K562 (cell line): Measurements from ENCODE around the gene ZSCAN22. TPM values are rescaled to one million over a fixed set of nuclear protein-coding genes. Genes with fewer than 3 reads are reported as not detected.

Experiments used
- ATAC-seq: fragments of 200-7000 bp; cut with Tn5 transposase; 3 replicates; pipeline ENCODE4 v1.9.1; 2020; ENCODE audit warnings: moderate library complexity
- BruUV-seq: library from RNA; stranded (reverse); fragments of 400-500 nt; replicated peaks from 2 replicates; lab custom pipeline; 2021; lab: Mats Ljungman, UMichigan
- CTCF ChIA-PET: fragments of 300-600 bp; formaldehyde crosslinking; extraction: SDS; loops from one replicate; lab custom pipeline; 2021; ENCODE audit warnings: low intra/inter-chr PET ratio; lab: Yijun Ruan, JAX
- POLR2A ChIA-PET: fragments of 300-600, 350-650 bp; sonication (Branson Sonifier 250); formaldehyde crosslinking; extraction: SDS; loops from one replicate; lab custom pipeline; 2021; ENCODE audit warnings: antibody characterized with exemption, inconsistent platforms; lab: Yijun Ruan, JAX
- DNase-seq, 4 experiments: peaks; one replicate each; pipeline versions ENCODE4 v3.0.0 to v3.0.0-alpha.2; 2011 to 2018; ENCODE audit warnings: low spot score in 3 of 4, mixed read lengths in 3 of 4; ENCODE audit errors: extremely low read depth in 1 of 4
- FAIRE-seq: peaks from 2 replicates; lab custom pipeline; 2011; peaks lifted over from hg19 to GRCh38; lab: Jason Lieb, UNC
- H2AFZ ChIP-seq: 2 replicates; pipeline ENCODE4 v1.6.0; 2011; ENCODE audit warnings: low read depth, low read length, control low read depth, inconsistent platforms
- H3K27ac ChIP-seq: fragments of 200-600 bp; 3 replicates; pipeline ENCODE4 v1.8.0; 2011; ENCODE audit warnings: low read depth, mild to moderate bottlenecking, control low read depth, inconsistent platforms, low read length, moderate library complexity, mixed read lengths; ENCODE audit errors: extremely low read depth
- H3K27me3 ChIP-seq, 2 experiments: fragments of 300-600 bp in 1 of 2; 2 replicates in 1 of 2; 3 replicates in 1 of 2; pipeline versions ENCODE4 v1.6.0 to v1.8.0; 2011; ENCODE audit warnings: inconsistent platforms in 2 of 2, low read length in 2 of 2, mild to moderate bottlenecking in 1 of 2, mixed read lengths in 1 of 2, moderate library complexity in 1 of 2; ENCODE audit not compliant: control insufficient read depth in 2 of 2, insufficient read depth in 2 of 2
- H3K36me3 ChIP-seq: fragments of 300-600 bp; 3 replicates; pipeline ENCODE4 v1.8.0; 2011; ENCODE audit warnings: mild to moderate bottlenecking, low read length, inconsistent platforms; ENCODE audit not compliant: control insufficient read depth, insufficient read depth
- H3K4me1 ChIP-seq, 2 experiments: fragments of 200-600 bp in 1 of 2; replicated peaks in 1 of 2; 2 replicates in 1 of 2; 3 replicates in 1 of 2; pipeline versions ENCODE4 v1.5.1 to v1.8.0; 2011; ENCODE audit warnings: inconsistent platforms in 2 of 2, low read length in 2 of 2, mild to moderate bottlenecking in 1 of 2, mixed read lengths in 1 of 2, moderate library complexity in 1 of 2; ENCODE audit not compliant: control insufficient read depth in 2 of 2, insufficient read depth in 2 of 2
- H3K4me2 ChIP-seq: 2 replicates; pipeline ENCODE4 v1.6.1; 2011; ENCODE audit warnings: low read length, control low read depth, inconsistent platforms, mixed read lengths; ENCODE audit not compliant: insufficient read depth
- H3K4me3 ChIP-seq: fragments of 200-600 bp; sonication (generic), shearing (Covaris generic); 2 replicates; pipeline ENCODE4 v1.5.1; 2016; ENCODE audit warnings: control low read depth, inconsistent platforms
- H3K79me2 ChIP-seq: fragments of 200-600 bp; 3 replicates; pipeline ENCODE4 v1.8.0; 2011; ENCODE audit warnings: low read length, inconsistent platforms; ENCODE audit not compliant: control insufficient read depth, insufficient read depth
- H3K9ac ChIP-seq, 2 experiments: 2 replicates each; pipeline versions ENCODE4 v1.6.0 to v1.6.1; 2011; ENCODE audit warnings: low read depth in 2 of 2, low read length in 2 of 2, control low read depth in 1 of 2, inconsistent platforms in 1 of 2, mild to moderate bottlenecking in 1 of 2, mixed read lengths in 1 of 2; ENCODE audit not compliant: insufficient read depth in 1 of 2
- H3K9me1 ChIP-seq: one replicate; pipeline ENCODE4 v1.6.0; 2011; ENCODE audit warnings: inconsistent platforms, mild to moderate bottlenecking, low read length, moderate library complexity; ENCODE audit not compliant: control insufficient read depth, insufficient read depth
- H3K9me3 ChIP-seq: replicated peaks from 2 replicates; pipeline ENCODE4 v1.5.1; 2011; ENCODE audit warnings: low read depth, low read length, inconsistent platforms; ENCODE audit not compliant: control insufficient read depth, insufficient read depth
- H4K20me1 ChIP-seq: replicated peaks from 2 replicates; pipeline ENCODE4 v1.6.1; 2011; ENCODE audit warnings: low read length, inconsistent platforms, mixed read lengths; ENCODE audit not compliant: control insufficient read depth, insufficient read depth
- BCL6 ChIP-seq: fragments of 250-450 bp; sonication (Bioruptor Pico); IDR thresholded peaks from 2 replicates; pipeline ENCODE4 v1.4.0; 2020
- NFYB ChIP-seq: IDR thresholded peaks from 2 replicates; pipeline ENCODE4 v1.6.1; 2011; ENCODE audit warnings: mild to moderate bottlenecking, moderate library complexity; ENCODE audit not compliant: insufficient read length; ENCODE audit errors: extremely low read depth
- PHB2 ChIP-seq: fragments of 450-650 bp; IDR thresholded peaks from 2 replicates; pipeline ENCODE4 v1.6.1; 2017; ENCODE audit warnings: low read depth
- RAD21 ChIP-seq, 2 experiments: fragments of 250-450 bp in 1 of 2; fragments of 450-650 bp in 1 of 2; sonication (Bioruptor Pico) in 1 of 2; formaldehyde crosslinking in 1 of 2; IDR thresholded peaks in 1 of 2; conservative IDR thresholded peaks in 1 of 2; 2 replicates each; pipeline versions ENCODE4 v1.4.0 to v1.8.0; 2020 to 2022; ENCODE audit warnings: mild to moderate bottlenecking in 2 of 2, moderate library complexity in 1 of 2
- ZNF316 ChIP-seq: fragments of 450-650 bp; IDR thresholded peaks from 2 replicates; pipeline ENCODE4 v1.6.1; 2016
- WGBS: fragments of 100-300 bp; shearing (Covaris generic); methylation state at CpG from one replicate; pipeline ENCODE4 v1.1.6; 2016; ENCODE audit warnings: low coverage, mixed read lengths; ENCODE audit not compliant: insufficient coverage; ENCODE audit errors: missing lambda C conversion rate; 5-methylcytosine and 5-hydroxymethylcytosine counted together
- in situ Hi-C: fragments of 300-500 bp; cut with MboI; formaldehyde crosslinking; loops from 4 replicates; pipeline ENCODE4 v1.15.0; 2018; ENCODE audit warnings: inconsistent platforms, mixed read lengths
- intact Hi-C: fragments of 100-400 bp; cut with micrococcal nuclease; formaldehyde crosslinking; loops from 2 replicates; pipeline ENCODE4 v1.14.2; 2022
- polyA plus RNA-seq, 8 experiments: library from polyadenylated mRNA; depleted of rRNA in 4 of 8; stranded (reverse) in 5 of 8; unstranded in 3 of 8; fragments of >200 nt; fragmentation: Nextera tagmentation in 2 of 8; fragmentation: Illumina TruSeq in 1 of 8; extraction: Ambion mirVana in 2 of 8; extraction: Trizol in 1 of 8; gene quantifications; 2 replicates each; pipeline versions ENCODE4 v1.2.1 to v1.2.3, GENCODE V29; 2011 to 2014; ENCODE audit warnings: inconsistent platforms in 1 of 8, missing spikeins in 1 of 8
- total RNA-seq, 7 experiments: library from RNA; depleted of rRNA in 6 of 7; stranded (reverse); fragments of >200 nt in 6 of 7; fragmentation: Illumina TruSeq in 2 of 7; extraction: Trizol in 2 of 7; gene quantifications; 2 replicates each; pipeline versions ENCODE4 v1.2.1 to v1.2.3, GENCODE V29; 2011 to 2021; ENCODE audit warnings: low replicate concordance in 1 of 7
- TF ChIP-seq, protein P1 (sequence below): fragments of 200-600 bp; sonication (generic); IDR thresholded peaks from one replicate; pipeline ENCODE4 v1.6.1; 2012; ENCODE audit warnings: mild to moderate bottlenecking, low read depth, low read length, inconsistent platforms
- TF ChIP-seq, protein P2 (sequence below), 3 experiments: IDR thresholded peaks in 2 of 3; conservative IDR thresholded peaks in 1 of 3; 2 replicates each; pipeline ENCODE4 v1.5.1; 2011 to 2012; ENCODE audit warnings: low read length in 3 of 3, mild to moderate bottlenecking in 3 of 3, control low read depth in 2 of 3, improper control_type of control experiment in 1 of 3, inconsistent platforms in 1 of 3, low read depth in 1 of 3, mixed read lengths in 1 of 3, moderate library complexity in 1 of 3; ENCODE audit not compliant: insufficient read depth in 2 of 3

Gene ZSCAN22
- total and polyA plus RNA-seq, 9 of the 15 experiments (the other 6 are each of a cell fraction or from before 2014, with no cell fraction given), result 0.98 to 5.3 (median 3.0) TPM

DNA sequence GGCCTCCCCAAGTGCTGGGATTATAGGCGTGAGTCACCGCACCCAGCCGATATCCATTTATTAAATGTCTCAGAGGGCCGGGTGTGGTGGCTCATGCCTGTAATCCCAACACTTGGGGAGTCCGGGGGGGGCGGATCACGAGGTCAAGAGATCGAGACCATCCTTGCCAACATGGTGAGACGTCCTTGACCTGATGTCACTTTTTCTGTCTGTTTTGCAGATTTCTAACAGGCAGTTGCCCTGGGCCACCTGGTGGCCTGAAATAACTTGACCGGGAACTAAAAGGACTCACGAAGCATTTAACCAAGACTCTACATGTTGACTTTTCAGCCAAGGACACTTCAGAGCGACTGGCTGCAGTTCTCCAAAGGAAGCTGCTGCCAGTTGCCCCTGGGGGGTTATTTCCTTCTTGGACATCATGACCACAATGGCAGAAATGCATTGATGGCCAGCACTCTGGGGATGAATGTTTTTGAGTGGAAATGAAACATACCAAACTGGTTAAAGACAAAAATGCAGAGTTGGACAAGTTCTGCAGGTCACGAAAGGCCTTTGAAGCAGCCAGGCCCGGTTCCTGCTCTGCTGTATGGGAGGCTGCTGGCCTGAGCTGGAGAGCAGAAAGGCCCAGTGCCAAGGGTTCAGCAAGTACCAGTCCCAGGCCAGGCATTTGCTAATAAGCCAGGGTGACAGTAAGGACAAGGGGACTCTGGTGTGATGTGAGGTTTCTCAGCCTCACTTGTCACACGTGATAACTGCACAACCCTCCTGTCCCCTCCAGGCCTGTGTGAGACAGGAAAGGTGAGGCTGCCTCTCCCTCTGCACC, 45.7 kb downstream of the ZSCAN22 start:
- no peaks in the 10 kb centered on the region for H3K79me2 ChIP-seq
- H2AFZ ChIP-seq, result no peak overlapping the region
- ATAC-seq, result peak; percentile 62
- DNase-seq, result no peak
- no TSS peak for BruUV-seq
- no peak overlapping the region for H3K4me3 ChIP-seq
- H3K9me1 ChIP-seq, result no peaks in the 10 kb centered on the region
- no peak overlapping the region for H3K27ac ChIP-seq
- in situ Hi-C loops (no loop called here), intact Hi-C loops (no loop called here)
- no peaks in the 10 kb centered on the region for H3K9me3 ChIP-seq
- H3K9ac ChIP-seq, result peak overlapping the region in 1 of 2 experiments; percentile 68; a peak in 1 of 4 replicates
- no peaks in the 10 kb centered on the region for H3K36me3 ChIP-seq
- peak; percentile 58 for FAIRE-seq
- 32% methylated on average over 15 of the region's 15 CpGs for WGBS
- ChIA-PET POLR2A (interaction anchor here (0.8 to 1.8 kb wide), 4 partner anchors 10 to 147 kb away, joined by 3 to 6 read pairs (median 4); partner anchors contain the start of genes ZBTB45 and ZNF497), CTCF (no interaction called here)
- H3K4me1 ChIP-seq, result peaks cover 2 to 15% of the 10 kb centered on the region in 2 experiments; a peak in 2 of 5 replicates
- H3K4me2 ChIP-seq, result no peak overlapping the region
- H4K20me1 ChIP-seq, result no peaks in the 10 kb centered on the region
- H3K27me3 ChIP-seq, result no peaks in the 10 kb centered on the region
- TF ChIP-seq, protein P1, sequence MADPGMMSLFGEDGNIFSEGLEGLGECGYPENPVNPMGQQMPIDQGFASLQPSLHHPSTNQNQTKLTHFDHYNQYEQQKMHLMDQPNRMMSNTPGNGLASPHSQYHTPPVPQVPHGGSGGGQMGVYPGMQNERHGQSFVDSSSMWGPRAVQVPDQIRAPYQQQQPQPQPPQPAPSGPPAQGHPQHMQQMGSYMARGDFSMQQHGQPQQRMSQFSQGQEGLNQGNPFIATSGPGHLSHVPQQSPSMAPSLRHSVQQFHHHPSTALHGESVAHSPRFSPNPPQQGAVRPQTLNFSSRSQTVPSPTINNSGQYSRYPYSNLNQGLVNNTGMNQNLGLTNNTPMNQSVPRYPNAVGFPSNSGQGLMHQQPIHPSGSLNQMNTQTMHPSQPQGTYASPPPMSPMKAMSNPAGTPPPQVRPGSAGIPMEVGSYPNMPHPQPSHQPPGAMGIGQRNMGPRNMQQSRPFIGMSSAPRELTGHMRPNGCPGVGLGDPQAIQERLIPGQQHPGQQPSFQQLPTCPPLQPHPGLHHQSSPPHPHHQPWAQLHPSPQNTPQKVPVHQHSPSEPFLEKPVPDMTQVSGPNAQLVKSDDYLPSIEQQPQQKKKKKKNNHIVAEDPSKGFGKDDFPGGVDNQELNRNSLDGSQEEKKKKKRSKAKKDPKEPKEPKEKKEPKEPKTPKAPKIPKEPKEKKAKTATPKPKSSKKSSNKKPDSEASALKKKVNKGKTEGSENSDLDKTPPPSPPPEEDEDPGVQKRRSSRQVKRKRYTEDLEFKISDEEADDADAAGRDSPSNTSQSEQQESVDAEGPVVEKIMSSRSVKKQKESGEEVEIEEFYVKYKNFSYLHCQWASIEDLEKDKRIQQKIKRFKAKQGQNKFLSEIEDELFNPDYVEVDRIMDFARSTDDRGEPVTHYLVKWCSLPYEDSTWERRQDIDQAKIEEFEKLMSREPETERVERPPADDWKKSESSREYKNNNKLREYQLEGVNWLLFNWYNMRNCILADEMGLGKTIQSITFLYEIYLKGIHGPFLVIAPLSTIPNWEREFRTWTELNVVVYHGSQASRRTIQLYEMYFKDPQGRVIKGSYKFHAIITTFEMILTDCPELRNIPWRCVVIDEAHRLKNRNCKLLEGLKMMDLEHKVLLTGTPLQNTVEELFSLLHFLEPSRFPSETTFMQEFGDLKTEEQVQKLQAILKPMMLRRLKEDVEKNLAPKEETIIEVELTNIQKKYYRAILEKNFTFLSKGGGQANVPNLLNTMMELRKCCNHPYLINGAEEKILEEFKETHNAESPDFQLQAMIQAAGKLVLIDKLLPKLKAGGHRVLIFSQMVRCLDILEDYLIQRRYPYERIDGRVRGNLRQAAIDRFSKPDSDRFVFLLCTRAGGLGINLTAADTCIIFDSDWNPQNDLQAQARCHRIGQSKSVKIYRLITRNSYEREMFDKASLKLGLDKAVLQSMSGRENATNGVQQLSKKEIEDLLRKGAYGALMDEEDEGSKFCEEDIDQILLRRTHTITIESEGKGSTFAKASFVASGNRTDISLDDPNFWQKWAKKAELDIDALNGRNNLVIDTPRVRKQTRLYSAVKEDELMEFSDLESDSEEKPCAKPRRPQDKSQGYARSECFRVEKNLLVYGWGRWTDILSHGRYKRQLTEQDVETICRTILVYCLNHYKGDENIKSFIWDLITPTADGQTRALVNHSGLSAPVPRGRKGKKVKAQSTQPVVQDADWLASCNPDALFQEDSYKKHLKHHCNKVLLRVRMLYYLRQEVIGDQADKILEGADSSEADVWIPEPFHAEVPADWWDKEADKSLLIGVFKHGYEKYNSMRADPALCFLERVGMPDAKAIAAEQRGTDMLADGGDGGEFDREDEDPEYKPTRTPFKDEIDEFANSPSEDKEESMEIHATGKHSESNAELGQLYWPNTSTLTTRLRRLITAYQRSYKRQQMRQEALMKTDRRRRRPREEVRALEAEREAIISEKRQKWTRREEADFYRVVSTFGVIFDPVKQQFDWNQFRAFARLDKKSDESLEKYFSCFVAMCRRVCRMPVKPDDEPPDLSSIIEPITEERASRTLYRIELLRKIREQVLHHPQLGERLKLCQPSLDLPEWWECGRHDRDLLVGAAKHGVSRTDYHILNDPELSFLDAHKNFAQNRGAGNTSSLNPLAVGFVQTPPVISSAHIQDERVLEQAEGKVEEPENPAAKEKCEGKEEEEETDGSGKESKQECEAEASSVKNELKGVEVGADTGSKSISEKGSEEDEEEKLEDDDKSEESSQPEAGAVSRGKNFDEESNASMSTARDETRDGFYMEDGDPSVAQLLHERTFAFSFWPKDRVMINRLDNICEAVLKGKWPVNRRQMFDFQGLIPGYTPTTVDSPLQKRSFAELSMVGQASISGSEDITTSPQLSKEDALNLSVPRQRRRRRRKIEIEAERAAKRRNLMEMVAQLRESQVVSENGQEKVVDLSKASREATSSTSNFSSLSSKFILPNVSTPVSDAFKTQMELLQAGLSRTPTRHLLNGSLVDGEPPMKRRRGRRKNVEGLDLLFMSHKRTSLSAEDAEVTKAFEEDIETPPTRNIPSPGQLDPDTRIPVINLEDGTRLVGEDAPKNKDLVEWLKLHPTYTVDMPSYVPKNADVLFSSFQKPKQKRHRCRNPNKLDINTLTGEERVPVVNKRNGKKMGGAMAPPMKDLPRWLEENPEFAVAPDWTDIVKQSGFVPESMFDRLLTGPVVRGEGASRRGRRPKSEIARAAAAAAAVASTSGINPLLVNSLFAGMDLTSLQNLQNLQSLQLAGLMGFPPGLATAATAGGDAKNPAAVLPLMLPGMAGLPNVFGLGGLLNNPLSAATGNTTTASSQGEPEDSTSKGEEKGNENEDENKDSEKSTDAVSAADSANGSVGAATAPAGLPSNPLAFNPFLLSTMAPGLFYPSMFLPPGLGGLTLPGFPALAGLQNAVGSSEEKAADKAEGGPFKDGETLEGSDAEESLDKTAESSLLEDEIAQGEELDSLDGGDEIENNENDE, result no peak
- TF ChIP-seq NFYB (no peak), RAD21 (CRISPR knock-in tag; conservative IDR thresholded peaks at IDR 0.05 in 1 of 2, IDR thresholded peaks at IDR 0.05 in 1 of 2) (0 out of 4 replicates have a peak, but pooled peaks of 1 of the 2 experiments have one; percentile 12), ZNF316 (0 out of 2 replicates have a peak, but pooled peaks have one; percentile 23), PHB2 (no peak), BCL6 (CRISPR knock-in tag) (no peak)
- TF ChIP-seq, protein P2, sequence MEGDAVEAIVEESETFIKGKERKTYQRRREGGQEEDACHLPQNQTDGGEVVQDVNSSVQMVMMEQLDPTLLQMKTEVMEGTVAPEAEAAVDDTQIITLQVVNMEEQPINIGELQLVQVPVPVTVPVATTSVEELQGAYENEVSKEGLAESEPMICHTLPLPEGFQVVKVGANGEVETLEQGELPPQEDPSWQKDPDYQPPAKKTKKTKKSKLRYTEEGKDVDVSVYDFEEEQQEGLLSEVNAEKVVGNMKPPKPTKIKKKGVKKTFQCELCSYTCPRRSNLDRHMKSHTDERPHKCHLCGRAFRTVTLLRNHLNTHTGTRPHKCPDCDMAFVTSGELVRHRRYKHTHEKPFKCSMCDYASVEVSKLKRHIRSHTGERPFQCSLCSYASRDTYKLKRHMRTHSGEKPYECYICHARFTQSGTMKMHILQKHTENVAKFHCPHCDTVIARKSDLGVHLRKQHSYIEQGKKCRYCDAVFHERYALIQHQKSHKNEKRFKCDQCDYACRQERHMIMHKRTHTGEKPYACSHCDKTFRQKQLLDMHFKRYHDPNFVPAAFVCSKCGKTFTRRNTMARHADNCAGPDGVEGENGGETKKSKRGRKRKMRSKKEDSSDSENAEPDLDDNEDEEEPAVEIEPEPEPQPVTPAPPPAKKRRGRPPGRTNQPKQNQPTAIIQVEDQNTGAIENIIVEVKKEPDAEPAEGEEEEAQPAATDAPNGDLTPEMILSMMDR (IDR thresholded peaks at IDR 0.05 in 2 of 3, conservative IDR thresholded peaks at IDR 0.05 in 1 of 3; ENCODE audit: insufficient read depth in 2 of 3, low read depth in 1 of 3, low read length in 3 of 3), result peak in 2 of 3 experiments; percentile 38 to 46; a peak in 3 of 6 replicates
